HepG2 (cell line): ENCODE data around the gene PCGF2. TPM values are rescaled to one million over a fixed set of nuclear protein-coding genes. Genes with fewer than 3 reads are reported as not detected.

ENCODE experiments used
- ARID2 ChIP-seq: sonication (generic); formaldehyde crosslinking; IDR thresholded peaks from 2 replicates; pipeline ENCODE4 v1.8.1; 2022; ENCODE audit warnings: mild to moderate bottlenecking, missing genetic modification reagents, borderline replicate concordance
- ASH2L ChIP-seq: fragments of 300-600, 200-600 bp; sonication (generic); IDR thresholded peaks from 2 replicates; pipeline ENCODE4 v1.7.0; 2017; ENCODE audit warnings: low read depth, mild to moderate bottlenecking, moderate library complexity, mixed read lengths, low read length; ENCODE audit not compliant: insufficient read length
- CBX5 ChIP-seq: sonication (generic); formaldehyde crosslinking; IDR thresholded peaks from 2 replicates; pipeline ENCODE4 v1.4.0; 2020; ENCODE audit warnings: missing genetic modification reagents, borderline replicate concordance
- DMAP1 ChIP-seq: IDR thresholded peaks from 2 replicates; pipeline ENCODE4 v1.6.1; 2016
- FIP1L1 ChIP-seq: fragments of 200-400 bp; formaldehyde crosslinking; IDR thresholded peaks from 2 replicates; pipeline ENCODE4 v1.6.1; 2018; ENCODE audit warnings: low read depth, mild to moderate bottlenecking, low read length, moderate library complexity, borderline replicate concordance; ENCODE audit not compliant: insufficient read depth
- FOXJ3 ChIP-seq: sonication (generic); formaldehyde crosslinking; IDR thresholded peaks from 2 replicates; pipeline ENCODE4 v1.4.0; 2020; ENCODE audit warnings: missing genetic modification reagents, mild to moderate bottlenecking, borderline replicate concordance
- HNRNPH1 ChIP-seq: fragments of 200-400 bp; formaldehyde crosslinking; optimal IDR thresholded peaks from 2 replicates; pipeline ENCODE3; 2017; ENCODE audit warnings: mild to moderate bottlenecking, low read depth, low read length
- HNRNPLL ChIP-seq: fragments of 200-400 bp; formaldehyde crosslinking; IDR thresholded peaks from 2 replicates; pipeline ENCODE4 v1.6.1; 2017; ENCODE audit warnings: mild to moderate bottlenecking, low read depth, low read length; ENCODE audit not compliant: poor library complexity, severe bottlenecking
- MAZ ChIP-seq, 2 experiments: sonication (generic) in 1 of 2; formaldehyde crosslinking in 1 of 2; IDR thresholded peaks; 2 replicates each; pipeline versions ENCODE4 v1.5.0 to v1.6.1; 2012 to 2020; ENCODE audit warnings: low read depth in 2 of 2, mild to moderate bottlenecking in 2 of 2, borderline replicate concordance in 1 of 2, improper control_type of control experiment in 1 of 2, low read length in 1 of 2, missing genetic modification reagents in 1 of 2, moderate library complexity in 1 of 2
- MEF2D ChIP-seq: sonication (generic); formaldehyde crosslinking; IDR thresholded peaks from 2 replicates; pipeline ENCODE4 v1.5.1; 2020; ENCODE audit warnings: mild to moderate bottlenecking, missing genetic modification reagents
- MZF1 ChIP-seq: sonication (generic); formaldehyde crosslinking; IDR thresholded peaks from 2 replicates; pipeline ENCODE4 v1.8.1; 2023; ENCODE audit warnings: mild to moderate bottlenecking, missing genetic modification reagents, borderline replicate concordance
- PHB2 ChIP-seq: fragments of 450-650 bp; IDR thresholded peaks from 2 replicates; pipeline ENCODE4 v1.6.1; 2018; ENCODE audit not compliant: partially characterized antibody
- PHF20 ChIP-seq: sonication (generic); formaldehyde crosslinking; IDR thresholded peaks from 2 replicates; pipeline ENCODE4 v1.5.0; 2020; ENCODE audit warnings: mild to moderate bottlenecking, missing genetic modification reagents
- POGZ ChIP-seq: sonication (generic); formaldehyde crosslinking; IDR thresholded peaks from 2 replicates; pipeline ENCODE4 v1.4.0; 2020; ENCODE audit warnings: mild to moderate bottlenecking, missing genetic modification reagents
- RAD21 ChIP-seq: fragments of 450-650 bp; formaldehyde crosslinking; IDR thresholded peaks from 2 replicates; pipeline ENCODE4 v1.5.0; 2020; ENCODE audit warnings: mild to moderate bottlenecking
- RFX1 ChIP-seq: fragments of 450-650 bp; IDR thresholded peaks from 2 replicates; pipeline ENCODE4 v1.6.1; 2017
- SMARCC2 ChIP-seq: fragments of 450-650 bp; IDR thresholded peaks from 2 replicates; pipeline ENCODE4 v1.6.1; 2017; ENCODE audit warnings: antibody characterized with exemption, mild to moderate bottlenecking
- SOX5 ChIP-seq: IDR thresholded peaks from 2 replicates; pipeline ENCODE4 v1.6.1; 2016; ENCODE audit warnings: borderline replicate concordance
- TBX2 ChIP-seq: sonication (generic); formaldehyde crosslinking; IDR thresholded peaks from 2 replicates; pipeline ENCODE4 v1.5.0; 2020; ENCODE audit warnings: missing genetic modification reagents, mild to moderate bottlenecking, borderline replicate concordance
- TEAD2 ChIP-seq: sonication (generic); formaldehyde crosslinking; IDR thresholded peaks from 2 replicates; pipeline ENCODE4 v1.9.0; 2021; ENCODE audit warnings: missing genetic modification reagents
- ZNF180 ChIP-seq: sonication (generic); formaldehyde crosslinking; IDR thresholded peaks from 2 replicates; pipeline ENCODE4 v1.4.0; 2020; ENCODE audit warnings: low read depth, missing genetic modification reagents, borderline replicate concordance
- polyA plus RNA-seq, 8 experiments: library from polyadenylated mRNA; depleted of rRNA in 3 of 8; stranded (reverse) in 7 of 8; unstranded in 1 of 8; fragments of >200 nt; fragmentation: Illumina TruSeq in 4 of 8; extraction: Trizol in 4 of 8; gene quantifications; 2 replicates each; pipeline versions ENCODE4 v1.2.1 to v1.2.3, GENCODE V29; 2011 to 2016; ENCODE audit warnings: low read depth in 4 of 8, missing spikeins in 1 of 8, mixed read lengths in 1 of 8; ENCODE audit not compliant: insufficient read depth in 1 of 8
- total RNA-seq, 5 experiments: library from RNA; depleted of rRNA; stranded (reverse); fragments of >200 nt; fragmentation: Illumina TruSeq; extraction: Trizol; gene quantifications; 2 replicates each; pipeline ENCODE4 v1.2.3, GENCODE V29; 2016; ENCODE audit warnings: low read depth in 1 of 5
- TF ChIP-seq, protein P1 (sequence below): sonication (generic); formaldehyde crosslinking; conservative IDR thresholded peaks from 2 replicates; pipeline ENCODE4 v1.4.0; 2020; ENCODE audit warnings: mild to moderate bottlenecking, missing genetic modification reagents, moderate library complexity
- TF ChIP-seq, protein P2 (sequence below): sonication (generic); formaldehyde crosslinking; IDR thresholded peaks from 2 replicates; pipeline ENCODE4 v1.5.0; 2020; ENCODE audit warnings: missing genetic modification reagents
- TF ChIP-seq, protein P3 (sequence below): sonication (generic); formaldehyde crosslinking; IDR thresholded peaks from 2 replicates; pipeline ENCODE4 v1.4.0; 2020; ENCODE audit warnings: low read depth, mild to moderate bottlenecking, missing genetic modification reagents
- TF ChIP-seq, protein P4 (sequence below): conservative IDR thresholded peaks from 2 replicates; pipeline ENCODE4 v1.6.1; 2018; ENCODE audit warnings: missing genetic modification reagents

PCGF2 gene
- total and polyA plus RNA-seq, 2 of the 13 experiments (the other 11 are each of a cell fraction or from before 2014, with no cell fraction given) = 11.6 to 29.4 TPM

DNA sequence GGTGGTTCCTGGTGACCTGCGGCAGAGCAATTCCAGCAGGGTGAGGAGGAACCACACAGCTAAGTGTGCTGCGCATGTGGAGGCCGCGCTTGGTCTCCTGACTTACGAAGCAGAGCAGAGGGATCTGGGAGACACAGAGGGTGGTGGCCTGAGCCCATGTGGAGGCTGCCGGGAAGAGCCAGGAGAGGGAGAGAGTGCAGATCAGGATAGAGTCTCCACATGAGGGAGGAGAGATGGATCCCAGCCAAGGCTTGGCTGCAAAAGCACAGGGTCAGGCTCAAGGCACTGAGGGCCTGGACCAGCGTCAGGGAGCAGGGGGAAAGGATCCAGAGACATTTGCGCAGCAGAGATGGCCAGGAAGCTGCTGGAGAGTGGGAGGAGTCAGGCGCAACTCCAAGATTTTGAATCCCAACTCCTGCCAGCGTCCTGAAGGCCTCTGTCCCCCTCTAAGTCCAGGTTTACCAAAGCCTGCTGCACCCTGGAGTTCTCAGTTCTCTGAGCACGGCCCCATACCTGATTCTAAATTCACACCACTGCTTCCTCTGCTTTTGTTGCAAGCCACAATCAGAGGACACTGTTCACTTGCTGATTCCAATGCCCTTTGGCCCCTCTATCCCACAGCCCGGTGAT, 54.3 kb downstream of the PCGF2 start (continued):
- TF ChIP-seq, protein P1, sequence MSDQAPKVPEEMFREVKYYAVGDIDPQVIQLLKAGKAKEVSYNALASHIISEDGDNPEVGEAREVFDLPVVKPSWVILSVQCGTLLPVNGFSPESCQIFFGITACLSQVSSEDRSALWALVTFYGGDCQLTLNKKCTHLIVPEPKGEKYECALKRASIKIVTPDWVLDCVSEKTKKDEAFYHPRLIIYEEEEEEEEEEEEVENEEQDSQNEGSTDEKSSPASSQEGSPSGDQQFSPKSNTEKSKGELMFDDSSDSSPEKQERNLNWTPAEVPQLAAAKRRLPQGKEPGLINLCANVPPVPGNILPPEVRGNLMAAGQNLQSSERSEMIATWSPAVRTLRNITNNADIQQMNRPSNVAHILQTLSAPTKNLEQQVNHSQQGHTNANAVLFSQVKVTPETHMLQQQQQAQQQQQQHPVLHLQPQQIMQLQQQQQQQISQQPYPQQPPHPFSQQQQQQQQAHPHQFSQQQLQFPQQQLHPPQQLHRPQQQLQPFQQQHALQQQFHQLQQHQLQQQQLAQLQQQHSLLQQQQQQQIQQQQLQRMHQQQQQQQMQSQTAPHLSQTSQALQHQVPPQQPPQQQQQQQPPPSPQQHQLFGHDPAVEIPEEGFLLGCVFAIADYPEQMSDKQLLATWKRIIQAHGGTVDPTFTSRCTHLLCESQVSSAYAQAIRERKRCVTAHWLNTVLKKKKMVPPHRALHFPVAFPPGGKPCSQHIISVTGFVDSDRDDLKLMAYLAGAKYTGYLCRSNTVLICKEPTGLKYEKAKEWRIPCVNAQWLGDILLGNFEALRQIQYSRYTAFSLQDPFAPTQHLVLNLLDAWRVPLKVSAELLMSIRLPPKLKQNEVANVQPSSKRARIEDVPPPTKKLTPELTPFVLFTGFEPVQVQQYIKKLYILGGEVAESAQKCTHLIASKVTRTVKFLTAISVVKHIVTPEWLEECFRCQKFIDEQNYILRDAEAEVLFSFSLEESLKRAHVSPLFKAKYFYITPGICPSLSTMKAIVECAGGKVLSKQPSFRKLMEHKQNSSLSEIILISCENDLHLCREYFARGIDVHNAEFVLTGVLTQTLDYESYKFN (CRISPR knock-in tag) = 0 out of 2 replicates have a peak, but pooled peaks have one; percentile 36
- TF ChIP-seq RFX1 (no peak), MAZ (IDR thresholded peaks at IDR 0.05; ENCODE audit: borderline replicate concordance, low read depth, low read length) (no peak), MAZ (CRISPR knock-in tag; IDR thresholded peaks at IDR 0.05; ENCODE audit: low read depth) (no peak), SMARCC2 (no peak), FIP1L1 (0 out of 2 replicates have a peak, but pooled peaks have one; percentile 25), DMAP1 (CRISPR knock-in tag) (peak; percentile 59), PHB2 (no peak), MZF1 (CRISPR knock-in tag) (no peak), POGZ (CRISPR knock-in tag) (no peak), TEAD2 (CRISPR knock-in tag) (no peak), SOX5 (no peak), PHF20 (CRISPR knock-in tag) (no peak), RAD21 (CRISPR knock-in tag) (no peak), HNRNPH1 (no peak), MEF2D (no peak), ZNF180 (CRISPR knock-in tag) (no peak), ASH2L (no peak), CBX5 (CRISPR knock-in tag) (peak; percentile 18; the same call in 1 of the 2 replicates), HNRNPLL (peak; percentile 51), ARID2 (CRISPR knock-in tag) (peak; percentile 36; the same call in 1 of the 2 replicates), TBX2 (CRISPR knock-in tag) (peak; percentile 69), FOXJ3 (CRISPR knock-in tag) (no peak)
- TF ChIP-seq, protein P2, sequence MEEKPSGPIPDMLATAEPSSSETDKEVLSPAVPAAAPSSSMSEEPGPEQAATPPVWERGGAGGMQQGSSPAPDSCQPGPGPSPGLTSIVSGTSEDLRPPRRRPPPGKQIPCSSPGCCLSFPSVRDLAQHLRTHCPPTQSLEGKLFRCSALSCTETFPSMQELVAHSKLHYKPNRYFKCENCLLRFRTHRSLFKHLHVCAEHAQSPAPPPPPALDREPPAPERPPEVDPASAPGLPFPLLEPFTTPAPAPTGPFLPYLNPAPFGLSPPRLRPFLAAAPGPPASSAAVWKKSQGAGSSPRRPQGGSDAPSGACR (CRISPR knock-in tag) = no peak
- TF ChIP-seq, protein P3, sequence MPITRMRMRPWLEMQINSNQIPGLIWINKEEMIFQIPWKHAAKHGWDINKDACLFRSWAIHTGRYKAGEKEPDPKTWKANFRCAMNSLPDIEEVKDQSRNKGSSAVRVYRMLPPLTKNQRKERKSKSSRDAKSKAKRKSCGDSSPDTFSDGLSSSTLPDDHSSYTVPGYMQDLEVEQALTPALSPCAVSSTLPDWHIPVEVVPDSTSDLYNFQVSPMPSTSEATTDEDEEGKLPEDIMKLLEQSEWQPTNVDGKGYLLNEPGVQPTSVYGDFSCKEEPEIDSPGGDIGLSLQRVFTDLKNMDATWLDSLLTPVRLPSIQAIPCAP (CRISPR knock-in tag) = no peak
- TF ChIP-seq, protein P4, sequence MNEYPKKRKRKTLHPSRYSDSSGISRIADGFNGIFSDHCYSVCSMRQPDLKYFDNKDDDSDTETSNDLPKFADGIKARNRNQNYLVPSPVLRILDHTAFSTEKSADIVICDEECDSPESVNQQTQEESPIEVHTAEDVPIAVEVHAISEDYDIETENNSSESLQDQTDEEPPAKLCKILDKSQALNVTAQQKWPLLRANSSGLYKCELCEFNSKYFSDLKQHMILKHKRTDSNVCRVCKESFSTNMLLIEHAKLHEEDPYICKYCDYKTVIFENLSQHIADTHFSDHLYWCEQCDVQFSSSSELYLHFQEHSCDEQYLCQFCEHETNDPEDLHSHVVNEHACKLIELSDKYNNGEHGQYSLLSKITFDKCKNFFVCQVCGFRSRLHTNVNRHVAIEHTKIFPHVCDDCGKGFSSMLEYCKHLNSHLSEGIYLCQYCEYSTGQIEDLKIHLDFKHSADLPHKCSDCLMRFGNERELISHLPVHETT (CRISPR knock-in tag) = no peak
